Stimulated activated CD4-positive, alpha-beta T cell treated with anti-CD3 and anti-CD28 coated beads, TNF-alpha, amount 100 ng/mL, for 48 hours (primary cell): Measurements from ENCODE around the gene SLC13A1.
"Not testable (repeated sequence)": the region's sequence is repeated elsewhere in the genome, so short reads cannot be mapped to it uniquely, and the experiment has no call there.

Experiments
- DNase-seq, 3 donors: peaks; one replicate each; pipeline ENCODE4 v3.0.0-alpha.2; 2020; ENCODE audit warnings: low read depth in 3 of 3

SLC13A1 gene

GRCh38 chr7:123126171-123126570, 73.6 kb downstream of the SLC13A1 start:
- DNase-seq, result no peak

- no peak for DNase-seq
Observed at GRCh38 chr7:123125231-123125630, 74.5 kb downstream of the SLC13A1 start.

- no peak for DNase-seq
Observed at GRCh38 chr7:123122916-123123315, 76.9 kb downstream of the SLC13A1 start.

GRCh38 chr7:123120286-123120685, 79.5 kb downstream of the SLC13A1 start:
- DNase-seq, result no peak

GRCh38 chr7:123115331-123115730, 84.4 kb downstream of the SLC13A1 start:
- DNase-seq, result no peak

GRCh38 chr7:123114288-123114687, 85.5 kb downstream of the SLC13A1 start:
- DNase-seq, result no peak

GRCh38 chr7:123112833-123113232, 86.9 kb downstream of the SLC13A1 start:
- no peak for DNase-seq

GRCh38 chr7:123099712-123100111, 100.1 kb downstream of the SLC13A1 start:
- DNase-seq, result no peak

GRCh38 chr7:123096976-123097375, 102.8 kb downstream of the SLC13A1 start:
- no peak for DNase-seq

GRCh38 chr7:123096434-123096833, 103.3 kb downstream of the SLC13A1 start:
- no peak for DNase-seq

- DNase-seq, result no peak
Observed at GRCh38 chr7:123090456-123090855, 109.3 kb downstream of the SLC13A1 start.

GRCh38 chr7:123086910-123087309, 112.9 kb downstream of the SLC13A1 start:
- DNase-seq, result not testable (repeated sequence)

- DNase-seq, result not testable (repeated sequence)
Observed at GRCh38 chr7:123084861-123085260, 114.9 kb downstream of the SLC13A1 start.

- no peak for DNase-seq
Observed at GRCh38 chr7:123079021-123079420, 120.7 kb downstream of the SLC13A1 start.

GRCh38 chr7:123075838-123076467, 123.8 kb downstream of the SLC13A1 start:
- no peak for DNase-seq

- no peak for DNase-seq
Observed at GRCh38 chr7:123070702-123071286, 129.0 kb downstream of the SLC13A1 start.

GRCh38 chr7:123067814-123068213, 132.0 kb downstream of the SLC13A1 start:
- no peak for DNase-seq
